Activated CD4-positive, alpha-beta T cell treated with anti-CD3 and anti-CD28 coated beads for 36 hours (primary cell): ENCODE results near the gene PWWP2B. TPM values are rescaled to one million over a fixed set of nuclear protein-coding genes. Genes with fewer than 3 reads are reported as not detected.
"Not testable (repeated sequence)": the region's sequence is repeated elsewhere in the genome, so short reads cannot be mapped to it uniquely, and the experiment has no call there.

ENCODE experiments used
- ATAC-seq: fragments of 200-7000 bp; cut with Tn5 transposase; one replicate; pipeline ENCODE4 v1.10.0; 2021; ENCODE audit warnings: mild to moderate bottlenecking, moderate library complexity
- CTCF ChIA-PET: fragments of 350-600 bp; sonication (Branson Sonifier 250); formaldehyde crosslinking; loops from one replicate; lab custom pipeline; 2021; ENCODE audit warnings: antibody characterized with exemption; lab: Charles Lee
- POLR2A ChIA-PET: fragments of 350-600 bp; sonication (Branson Sonifier 250); formaldehyde crosslinking; loops from one replicate; lab custom pipeline; 2021; ENCODE audit warnings: antibody characterized with exemption, inconsistent platforms; lab: Charles Lee
- DNase-seq: peaks from one replicate; pipeline ENCODE4 v3.0.0-alpha.2; 2020
- H3K27ac Mint-ChIP-seq: one replicate; pipeline ENCODE4 v1.8.0; 2021; ENCODE audit warnings: mixed read lengths
- H3K27me3 Mint-ChIP-seq: one replicate; pipeline ENCODE4 v1.8.0; 2021; ENCODE audit warnings: mixed read lengths
- H3K36me3 Mint-ChIP-seq: one replicate; pipeline ENCODE4 v1.8.0; 2021; ENCODE audit warnings: low read depth, mixed read lengths
- H3K4me1 Mint-ChIP-seq: one replicate; pipeline ENCODE4 v1.8.0; 2021; ENCODE audit warnings: mixed read lengths
- H3K4me3 Mint-ChIP-seq: one replicate; pipeline ENCODE4 v1.8.0; 2021; ENCODE audit warnings: mild to moderate bottlenecking, moderate library complexity, mixed read lengths
- H3K9me3 Mint-ChIP-seq: one replicate; pipeline ENCODE4 v1.8.0; 2021; ENCODE audit warnings: low read depth, mixed read lengths
- intact Hi-C, 2 experiments: fragments of 100-400 bp; cut with DNase I in 1 of 2; cut with micrococcal nuclease in 1 of 2; formaldehyde crosslinking; loops; one replicate each; pipeline versions ENCODE4 v1.14.2 to v1.15.1; 2022 to 2024; cut with DNase I, micrococcal nuclease
- total RNA-seq, 2 experiments: library from RNA; stranded (reverse); gene quantifications; one replicate each; pipeline ENCODE4 v1.2.3, GENCODE V29; 2021

Gene PWWP2B
- total RNA-seq, 2 experiments from 2014 or later, result 2.4 to 2.9 TPM

DNA sequence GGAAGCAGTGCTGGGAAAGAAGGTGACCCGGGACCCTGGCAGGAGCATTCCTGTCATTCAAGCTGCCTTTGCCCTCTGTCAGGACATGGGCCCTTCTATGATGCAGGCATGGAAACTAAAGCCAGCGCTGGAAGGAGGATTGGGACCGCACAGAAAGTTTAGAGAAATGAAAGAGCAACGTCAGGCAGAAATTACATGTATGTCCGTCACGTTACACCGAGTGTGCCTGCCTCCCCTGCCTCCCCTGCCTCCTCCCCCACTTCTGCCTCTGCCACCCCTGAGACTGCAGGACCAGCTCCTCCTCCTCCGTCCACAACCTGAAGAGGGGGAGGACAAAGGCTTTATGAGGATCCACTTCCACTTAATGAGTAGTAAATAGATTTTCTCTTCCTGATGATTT is 13.9 kb upstream of the PWWP2B start:
- POLR2A ChIA-PET, result interaction anchor here (0.5 kb wide), 1 partner anchor 122 kb away, joined by 3 read pairs; no protein-coding TSS in a partner anchor
- ATAC-seq (no peak), DNase-seq (no peak)
- Mint-ChIP-seq H3K4me1 (peaks cover 5% of the 10 kb centered on the region), H3K4me3 (no peak overlapping the region), H3K27ac (no peak overlapping the region), H3K36me3 (no peaks in the 10 kb centered on the region), H3K27me3 (no peaks in the 10 kb centered on the region), H3K9me3 (no peaks in the 10 kb centered on the region)
- CTCF ChIA-PET, result interaction anchor here (0.8 to 0.9 kb wide), 2 partner anchors 22 to 56 kb away, joined by 3 read pairs; no protein-coding TSS in a partner anchor
- intact Hi-C loops, result no loop called here

DNA sequence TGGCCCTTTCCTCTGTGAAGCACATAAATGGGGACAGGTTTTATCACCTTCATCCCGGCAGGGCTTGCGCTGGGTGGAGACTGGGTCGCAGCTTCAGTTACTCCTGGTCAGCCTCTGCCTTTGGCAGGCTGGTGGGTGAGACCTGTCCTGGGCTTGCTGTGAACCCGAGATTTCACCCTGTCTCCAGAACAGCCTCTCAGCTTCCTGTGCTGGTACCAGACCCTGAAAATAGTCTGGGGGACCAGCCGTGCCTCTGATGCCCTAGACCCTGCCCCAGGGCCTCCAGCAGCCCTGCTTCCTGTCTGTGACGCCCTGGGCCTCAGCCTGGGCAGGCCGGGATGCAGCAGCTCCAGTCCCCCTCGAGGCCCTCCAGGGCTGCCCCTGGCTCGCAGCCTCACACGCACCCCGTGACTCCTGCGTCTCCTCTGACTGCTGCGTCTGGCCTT is 13.2 kb upstream of the PWWP2B start:
- no peaks in the 10 kb centered on the region for H3K9me3 Mint-ChIP-seq
- intact Hi-C loops, result no loop called here
- H3K4me1 Mint-ChIP-seq, result peaks cover 5% of the 10 kb centered on the region
- no peak overlapping the region for H3K27ac Mint-ChIP-seq
- ChIA-PET CTCF (interaction anchor here (0.7 kb wide), 1 partner anchor 93 kb away, joined by 3 read pairs; no protein-coding TSS in a partner anchor), POLR2A (no interaction called here)
- H3K36me3 Mint-ChIP-seq, result no peaks in the 10 kb centered on the region
- no peak for ATAC-seq
- no peak overlapping the region for H3K4me3 Mint-ChIP-seq
- no peaks in the 10 kb centered on the region for H3K27me3 Mint-ChIP-seq
- DNase-seq, result no peak

DNA sequence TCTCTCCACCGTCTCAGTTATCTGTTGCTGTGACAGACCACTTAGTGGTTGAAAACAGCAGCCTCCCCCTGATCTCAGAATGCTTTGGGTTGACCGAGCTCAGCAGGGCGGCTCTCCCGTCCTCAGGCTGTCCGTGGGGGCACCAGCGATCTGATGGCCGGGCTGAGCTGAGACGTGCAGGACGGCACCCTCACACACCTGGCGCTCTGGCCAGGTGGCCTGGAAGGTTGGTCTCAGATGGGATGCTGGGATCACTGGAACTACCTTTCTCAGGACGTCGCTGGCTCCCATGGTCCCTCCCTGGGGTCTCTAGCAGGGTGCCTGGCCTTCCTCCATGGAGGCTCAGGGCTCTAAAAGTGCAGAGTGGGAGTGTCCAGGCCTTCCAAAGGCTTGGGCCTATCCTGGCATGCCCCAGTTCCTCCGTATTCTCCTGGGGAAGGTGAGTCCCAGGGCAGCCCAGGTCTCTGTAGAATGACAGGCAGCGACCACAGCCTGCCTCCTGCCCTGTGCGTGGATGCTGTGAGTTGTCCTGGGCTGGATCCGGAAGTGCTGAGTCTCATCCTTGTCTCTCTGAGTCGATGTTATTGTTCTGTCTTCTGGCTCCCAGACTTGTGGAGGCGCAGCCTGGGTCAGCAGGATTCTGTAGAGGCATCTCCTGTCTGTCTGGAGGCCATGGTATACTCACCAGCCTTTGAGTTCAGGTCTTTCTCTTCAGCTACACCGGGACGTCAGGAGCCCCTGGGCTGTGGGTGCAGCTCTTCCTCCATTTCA is 12.2 kb upstream of the PWWP2B start:
- ATAC-seq (no peak), DNase-seq (no peak)
- Mint-ChIP-seq H3K4me1 (peaks cover 5% of the 10 kb centered on the region), H3K9me3 (no peaks in the 10 kb centered on the region), H3K27me3 (no peaks in the 10 kb centered on the region), H3K4me3 (no peak overlapping the region), H3K36me3 (no peaks in the 10 kb centered on the region), H3K27ac (peak overlapping the region; percentile 6)
- intact Hi-C loops, result loop anchor here in 1 of 2 experiments (5.0 kb wide), 1 partner anchor 252 kb away; no protein-coding TSS in a partner anchor
- POLR2A ChIA-PET, result no interaction called here
- CTCF ChIA-PET, result no interaction called here

DNA sequence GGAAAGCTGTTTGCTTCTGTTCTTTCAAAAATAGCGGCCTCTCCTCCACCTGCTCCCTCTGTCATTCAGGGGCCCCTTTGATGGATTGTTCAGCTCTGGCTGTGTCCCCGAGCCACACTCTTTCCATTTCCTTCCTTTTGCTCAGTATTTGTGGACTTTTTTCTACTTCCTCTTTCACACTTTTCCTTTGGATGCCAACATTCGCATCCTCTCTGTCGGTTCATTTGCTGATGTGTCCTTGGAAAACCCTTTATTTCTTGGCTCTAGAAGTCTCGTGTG is 11.7 kb upstream of the PWWP2B start:
- H3K4me3 Mint-ChIP-seq, result no peak overlapping the region
- ChIA-PET POLR2A (no interaction called here), CTCF (interaction anchor here (1.0 kb wide), 1 partner anchor 25 kb away, joined by 3 read pairs; no protein-coding TSS in a partner anchor)
- DNase-seq, result no peak
- no peaks in the 10 kb centered on the region for H3K36me3 Mint-ChIP-seq
- H3K27ac Mint-ChIP-seq, result peak overlapping the region; percentile 6
- intact Hi-C loops, result loop anchor here in 1 of 2 experiments (5.0 kb wide), 1 partner anchor 252 kb away; no protein-coding TSS in a partner anchor
- no peaks in the 10 kb centered on the region for H3K9me3 Mint-ChIP-seq
- ATAC-seq, result no peak
- peaks cover 5% of the 10 kb centered on the region for H3K4me1 Mint-ChIP-seq
- H3K27me3 Mint-ChIP-seq, result no peaks in the 10 kb centered on the region

DNA sequence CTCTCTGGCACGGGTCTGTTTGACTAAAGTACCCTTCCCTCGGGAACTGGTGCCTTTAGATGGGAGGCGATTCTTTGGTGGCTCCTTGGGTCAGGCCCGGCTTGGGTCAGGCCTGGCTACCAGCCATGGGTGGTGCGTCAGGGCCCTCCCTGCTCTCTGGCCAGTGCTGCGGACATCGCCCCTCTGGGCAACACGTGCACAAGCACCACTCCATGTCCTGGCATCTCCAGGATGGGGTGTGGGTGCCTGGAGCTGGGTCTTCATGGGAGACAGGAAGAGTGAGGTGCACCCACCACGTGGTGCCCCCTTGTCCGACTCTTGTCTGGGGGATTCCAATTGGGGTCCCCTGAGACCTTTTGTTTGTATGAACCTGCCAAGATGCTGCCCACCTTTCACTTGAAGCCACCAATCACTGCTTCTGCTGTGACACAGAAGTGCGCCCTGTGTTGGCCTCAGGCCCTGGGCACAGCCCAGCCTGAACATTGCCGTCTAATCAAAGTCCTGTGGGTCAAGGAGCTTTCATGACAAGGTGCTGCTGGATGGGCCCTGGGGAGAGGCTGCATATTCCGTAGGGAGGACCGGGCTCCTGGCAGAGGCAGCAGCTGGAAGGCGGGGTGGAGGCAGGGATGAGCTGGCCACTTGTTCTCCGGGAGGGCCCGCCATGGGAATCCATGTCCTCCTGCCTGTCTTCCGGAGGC is 11.1 kb upstream of the PWWP2B start:
- POLR2A ChIA-PET, result interaction anchor here (0.7 kb wide), 1 partner anchor 12 kb away, joined by 3 read pairs; no protein-coding TSS in a partner anchor
- H3K9me3 Mint-ChIP-seq, result no peaks in the 10 kb centered on the region
- no peaks in the 10 kb centered on the region for H3K36me3 Mint-ChIP-seq
- H3K4me1 Mint-ChIP-seq, result peaks cover 5% of the 10 kb centered on the region
- H3K27ac Mint-ChIP-seq, result no peak overlapping the region
- intact Hi-C loops, result loop anchor here in 1 of 2 experiments (1.0 to 5.0 kb wide), 2 partner anchors 22 to 251 kb away; no protein-coding TSS in a partner anchor
- DNase-seq (no peak), ATAC-seq (no peak)
- H3K4me3 Mint-ChIP-seq, result no peak overlapping the region
- CTCF ChIA-PET, result interaction anchor here (1.0 kb wide), 1 partner anchor 26 kb away, joined by 3 read pairs; no protein-coding TSS in a partner anchor
- no peaks in the 10 kb centered on the region for H3K27me3 Mint-ChIP-seq

DNA sequence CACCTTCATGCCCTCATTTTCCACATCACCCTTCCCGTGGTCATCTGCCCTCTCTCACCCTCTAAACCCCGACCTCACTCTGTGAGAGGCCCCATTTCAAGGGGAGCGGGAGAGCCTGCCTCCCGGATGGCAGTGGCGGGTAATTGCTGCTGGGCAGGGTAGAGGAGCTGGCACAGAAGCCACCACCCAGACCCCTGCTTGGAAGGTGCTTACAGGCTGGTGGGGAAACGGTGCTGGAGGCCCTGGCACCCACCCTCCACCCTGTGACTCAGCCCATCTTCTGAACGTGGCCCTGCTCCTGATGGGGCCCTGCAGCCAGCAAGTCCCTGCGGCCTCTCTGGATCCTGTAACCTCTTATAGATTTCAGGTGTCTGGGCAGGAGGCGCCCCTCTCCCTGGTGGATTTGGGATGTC is 10.6 kb upstream of the PWWP2B start:
- no peak for DNase-seq
- no peak overlapping the region for H3K4me3 Mint-ChIP-seq
- ChIA-PET CTCF (interaction anchor here (1.0 kb wide), 1 partner anchor 26 kb away, joined by 3 read pairs; no protein-coding TSS in a partner anchor), POLR2A (interaction anchor here (0.7 kb wide), 1 partner anchor 11 kb away, joined by 3 read pairs; no protein-coding TSS in a partner anchor)
- intact Hi-C loops, result loop anchor here in 1 of 2 experiments (1.0 to 5.0 kb wide), 2 partner anchors 22 to 251 kb away; no protein-coding TSS in a partner anchor
- ATAC-seq, result no peak
- no peaks in the 10 kb centered on the region for H3K9me3 Mint-ChIP-seq
- peaks cover 5% of the 10 kb centered on the region for H3K4me1 Mint-ChIP-seq
- H3K27me3 Mint-ChIP-seq, result no peaks in the 10 kb centered on the region
- H3K27ac Mint-ChIP-seq, result no peak overlapping the region
- no peaks in the 10 kb centered on the region for H3K36me3 Mint-ChIP-seq

DNA sequence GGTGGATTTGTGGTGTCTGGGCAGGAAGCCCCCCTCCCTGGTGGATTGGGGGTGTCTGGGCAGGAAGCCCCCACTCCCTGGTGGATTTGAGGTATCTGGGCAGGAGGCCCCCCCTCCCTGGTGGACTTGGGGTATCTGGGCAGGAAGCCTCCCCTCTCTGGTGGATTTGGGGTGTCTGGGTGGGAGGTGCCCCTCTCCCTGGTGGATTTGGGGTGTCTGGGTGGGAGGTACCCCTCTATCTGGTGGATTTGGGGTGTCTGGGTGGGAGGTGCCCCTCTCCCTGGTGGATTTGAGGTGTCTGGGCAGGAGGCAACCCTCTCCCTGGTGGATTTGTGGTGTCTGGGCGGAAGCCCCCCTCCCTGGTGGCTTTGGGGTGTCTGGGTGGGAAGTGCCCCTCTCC is 10.1 kb upstream of the PWWP2B start:
- H3K4me1 Mint-ChIP-seq, ATAC-seq, H3K4me3 Mint-ChIP-seq, H3K36me3 Mint-ChIP-seq, H3K27me3 Mint-ChIP-seq, H3K27ac Mint-ChIP-seq, DNase-seq, H3K9me3 Mint-ChIP-seq: not testable (repeated sequence)
- POLR2A ChIA-PET, result interaction anchor here (0.7 kb wide), 1 partner anchor 11 kb away, joined by 3 read pairs; no protein-coding TSS in a partner anchor
- CTCF ChIA-PET, result interaction anchor here (1.0 kb wide), 1 partner anchor 60 kb away, joined by 4 read pairs; no protein-coding TSS in a partner anchor
- intact Hi-C loops, result loop anchor here in 1 of 2 experiments (1.0 to 5.0 kb wide), 2 partner anchors 23 to 250 kb away; no protein-coding TSS in a partner anchor

DNA sequence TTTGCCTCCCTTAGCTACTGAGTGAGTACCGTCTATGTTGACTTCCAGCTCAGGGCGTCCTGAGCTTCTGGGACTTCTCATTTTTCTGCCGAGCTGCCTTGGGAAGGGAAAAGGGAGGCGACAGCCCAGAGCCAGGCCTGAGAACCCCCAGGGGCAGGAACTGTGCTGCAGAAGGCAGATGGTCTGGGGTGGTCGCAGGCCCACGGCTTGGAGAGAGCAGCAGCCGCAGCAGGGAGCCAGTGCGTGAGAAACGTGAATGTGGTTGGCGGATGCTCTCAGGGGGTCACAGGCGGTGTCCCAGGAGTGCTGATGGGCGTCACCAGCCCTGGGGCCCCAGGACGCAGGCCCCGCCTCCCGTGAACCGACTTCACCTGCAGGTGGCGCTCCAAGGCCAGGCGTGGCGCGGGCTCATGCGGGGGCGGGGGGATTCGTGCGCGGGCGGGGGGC is 9.2 kb upstream of the PWWP2B start:
- peak overlapping the region; percentile 62 for H3K4me3 Mint-ChIP-seq
- H3K9me3 Mint-ChIP-seq, result no peaks in the 10 kb centered on the region
- DNase-seq (peak; percentile 88), ATAC-seq (peak; percentile 57)
- H3K36me3 Mint-ChIP-seq, result no peaks in the 10 kb centered on the region
- intact Hi-C loops, result loop anchor here (1.0 to 5.0 kb wide), 4 partner anchors 60 to 250 kb away; no protein-coding TSS in a partner anchor
- ChIA-PET CTCF (interaction anchor here (0.8 to 1.0 kb wide), 3 partner anchors 59 to 66 kb away, joined by 3 to 4 read pairs (median 3); no protein-coding TSS in a partner anchor), POLR2A (no interaction called here)
- H3K27ac Mint-ChIP-seq, result peak overlapping the region; percentile 71
- H3K27me3 Mint-ChIP-seq, result no peaks in the 10 kb centered on the region
- peaks cover 3% of the 10 kb centered on the region for H3K4me1 Mint-ChIP-seq

DNA sequence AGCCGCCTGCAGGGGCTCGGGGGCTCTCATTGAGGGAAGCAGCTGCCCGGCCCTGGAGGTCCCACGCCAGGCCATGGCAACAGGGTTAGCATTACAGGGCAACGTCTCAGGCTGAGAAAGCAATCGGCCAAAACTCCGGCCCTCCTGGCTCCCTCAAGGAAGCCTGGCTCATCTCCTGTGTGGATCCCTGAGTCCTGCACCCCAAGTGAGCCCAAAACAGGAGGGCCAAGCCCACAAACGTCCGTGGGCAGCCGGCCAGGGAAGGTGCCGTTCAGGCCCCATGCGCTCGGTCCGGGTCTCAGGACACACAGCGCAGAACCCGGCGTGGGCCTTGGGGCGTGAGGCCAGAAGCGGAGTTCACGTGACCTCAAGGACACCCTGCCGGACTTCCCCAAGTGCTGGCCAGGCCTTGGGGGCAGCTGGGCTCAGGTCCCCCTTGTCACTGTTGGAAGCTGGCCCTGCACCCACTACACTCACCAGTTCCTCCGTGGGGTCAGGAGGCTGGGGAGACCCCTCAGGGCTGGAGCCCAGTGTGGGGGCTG is 8.0 kb upstream of the PWWP2B start:
- ChIA-PET POLR2A (no interaction called here), CTCF (no interaction called here)
- DNase-seq (peak; percentile 62), ATAC-seq (peak; percentile 54)
- peaks cover 3% of the 10 kb centered on the region for H3K4me1 Mint-ChIP-seq
- H3K27me3 Mint-ChIP-seq, result no peaks in the 10 kb centered on the region
- H3K4me3 Mint-ChIP-seq, result peak overlapping the region; percentile 28
- no peak overlapping the region for H3K27ac Mint-ChIP-seq
- no peaks in the 10 kb centered on the region for H3K9me3 Mint-ChIP-seq
- no peaks in the 10 kb centered on the region for H3K36me3 Mint-ChIP-seq
- intact Hi-C loops, result loop anchor here (1.0 to 5.0 kb wide), 4 partner anchors 58 to 248 kb away; no protein-coding TSS in a partner anchor

DNA sequence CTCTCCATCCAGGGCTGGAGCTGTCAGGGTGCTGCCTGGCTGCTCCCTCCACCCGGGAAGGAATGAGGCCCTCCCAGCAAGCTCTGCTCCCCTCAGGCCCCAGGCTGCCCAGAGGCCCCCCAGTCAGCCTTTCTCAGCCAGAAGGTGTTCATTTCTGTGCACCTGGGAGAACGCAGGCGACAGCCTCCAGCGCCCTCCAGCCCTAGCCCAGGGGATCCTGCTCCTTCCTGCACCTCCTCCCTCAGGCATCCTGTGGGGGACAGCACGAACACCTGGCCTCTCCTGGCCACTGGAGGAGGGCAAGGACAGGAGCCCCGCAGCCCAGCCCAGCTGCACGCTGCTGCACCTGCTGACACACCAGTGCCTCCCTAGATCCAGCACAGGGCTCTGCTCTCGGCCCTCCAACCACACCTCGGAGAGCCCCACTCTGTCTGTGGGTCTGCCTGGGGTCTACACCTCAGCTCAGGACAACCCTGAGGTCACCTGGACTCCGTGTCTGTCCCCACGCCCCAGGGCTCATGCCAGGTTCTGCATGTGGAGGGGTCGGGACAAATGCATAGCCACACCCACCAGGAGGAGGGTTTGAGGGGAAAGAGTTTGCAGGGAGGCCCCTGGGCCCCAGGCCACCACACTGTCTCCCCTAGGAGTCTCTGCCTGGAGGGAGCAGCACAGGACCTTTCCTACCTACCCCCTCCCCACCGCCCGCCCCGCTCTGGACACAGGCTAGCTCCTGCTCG is 7.4 kb upstream of the PWWP2B start:
- H3K27ac Mint-ChIP-seq, result no peak overlapping the region
- POLR2A ChIA-PET, result no interaction called here
- peaks cover 3% of the 10 kb centered on the region for H3K4me1 Mint-ChIP-seq
- H3K9me3 Mint-ChIP-seq, result no peaks in the 10 kb centered on the region
- intact Hi-C loops, result loop anchor here (2.0 to 5.0 kb wide), 2 partner anchors 63 to 248 kb away; no protein-coding TSS in a partner anchor
- no peaks in the 10 kb centered on the region for H3K27me3 Mint-ChIP-seq
- ATAC-seq (peak; percentile 54), DNase-seq (peak; percentile 58)
- no peaks in the 10 kb centered on the region for H3K36me3 Mint-ChIP-seq
- CTCF ChIA-PET, result no interaction called here
- peak overlapping the region; percentile 28 for H3K4me3 Mint-ChIP-seq
